Mesenchymal stem cell (in vitro differentiated cells and primary cell): ENCODE data around the gene GNG2.

Source experiments
- DNase-seq: peaks from one replicate; pipeline ENCODE4 v3.0.0-alpha.2; 2013
- H2AFZ ChIP-seq: one replicate; pipeline ENCODE4 v1.6.1; 2013; ENCODE audit warnings: low read depth, mild to moderate bottlenecking, control low read depth, inconsistent platforms, low read length, moderate library complexity
- H2AK5ac ChIP-seq: 2 replicates; pipeline ENCODE4 v1.6.1; 2013; ENCODE audit warnings: low read length, moderate library complexity, mild to moderate bottlenecking, inconsistent platforms; ENCODE audit not compliant: severe bottlenecking
- H2BK120ac ChIP-seq: one replicate; pipeline ENCODE4 v1.6.1; 2013; ENCODE audit warnings: low read depth, mild to moderate bottlenecking, inconsistent platforms, low read length, moderate library complexity
- H2BK12ac ChIP-seq, 2 experiments: one replicate each; pipeline ENCODE4 v1.6.1; 2013; ENCODE audit warnings: inconsistent platforms in 2 of 2, low read length in 2 of 2, mild to moderate bottlenecking in 2 of 2, moderate library complexity in 2 of 2, control low read depth in 1 of 2
- H2BK15ac ChIP-seq: one replicate; pipeline ENCODE4 v1.6.1; 2013; ENCODE audit warnings: mild to moderate bottlenecking, low read depth, inconsistent platforms; ENCODE audit not compliant: poor library complexity, severe bottlenecking
- H2BK5ac ChIP-seq: 2 replicates; pipeline ENCODE4 v1.6.1; 2013; ENCODE audit warnings: low read depth, mild to moderate bottlenecking, low read length, control low read depth, inconsistent platforms; ENCODE audit not compliant: poor library complexity, severe bottlenecking
- H3K14ac ChIP-seq, 2 experiments: one replicate each; pipeline ENCODE4 v1.6.1; 2013; ENCODE audit warnings: inconsistent platforms in 2 of 2, low read length in 2 of 2, control low read depth in 1 of 2, mild to moderate bottlenecking in 1 of 2, moderate library complexity in 1 of 2
- H3K18ac ChIP-seq, 2 experiments: one replicate each; pipeline ENCODE4 v1.6.1; 2013; ENCODE audit warnings: inconsistent platforms in 2 of 2, low read length in 2 of 2, control low read depth in 1 of 2, low read depth in 1 of 2, mild to moderate bottlenecking in 1 of 2
- H3K23ac ChIP-seq, 2 experiments: one replicate each; pipeline ENCODE4 v1.6.1; 2013; ENCODE audit warnings: inconsistent platforms in 2 of 2, low read length in 2 of 2, mild to moderate bottlenecking in 2 of 2, moderate library complexity in 2 of 2, control low read depth in 1 of 2
- H3K27ac ChIP-seq: 2 replicates; pipeline ENCODE4 v1.5.1; 2013; ENCODE audit warnings: mild to moderate bottlenecking, moderate library complexity, low read length, control low read depth, inconsistent platforms; ENCODE audit not compliant: poor library complexity, severe bottlenecking
- H3K27me3 ChIP-seq, 2 experiments: 2 replicates each; pipeline versions ENCODE4 v1.6.1 to v1.7.0; 2013; ENCODE audit warnings: low read length in 2 of 2, mild to moderate bottlenecking in 2 of 2, moderate library complexity in 2 of 2, control low read depth in 1 of 2, inconsistent platforms in 1 of 2; ENCODE audit not compliant: control insufficient read depth in 1 of 2, insufficient read depth in 1 of 2
- H3K36me3 ChIP-seq, 2 experiments: 2 replicates each; pipeline versions ENCODE4 v1.6.1 to v1.7.0; 2013; ENCODE audit warnings: low read length in 2 of 2, control low read depth in 1 of 2, inconsistent platforms in 1 of 2, low read depth in 1 of 2, mild to moderate bottlenecking in 1 of 2; ENCODE audit not compliant: insufficient read depth in 2 of 2, control insufficient read depth in 1 of 2
- H3K4ac ChIP-seq, 2 experiments: one replicate each; pipeline ENCODE4 v1.6.1; 2013; ENCODE audit warnings: inconsistent platforms in 2 of 2, low read length in 2 of 2, mild to moderate bottlenecking in 2 of 2, moderate library complexity in 2 of 2, control low read depth in 1 of 2, low read depth in 1 of 2
- H3K4me1 ChIP-seq: 2 replicates; pipeline ENCODE4 v1.6.1; 2013; ENCODE audit warnings: low read depth, low read length, control low read depth; ENCODE audit not compliant: control insufficient read depth, insufficient read depth
- H3K4me2 ChIP-seq: 2 replicates; pipeline ENCODE4 v1.6.1; 2013; ENCODE audit warnings: low read length, mild to moderate bottlenecking, inconsistent platforms; ENCODE audit not compliant: poor library complexity, severe bottlenecking
- H3K4me3 ChIP-seq, 2 experiments: 2 replicates each; pipeline versions ENCODE4 v1.5.1 to v1.7.0; 2013; ENCODE audit warnings: low read length in 2 of 2, mild to moderate bottlenecking in 2 of 2, control low read depth in 1 of 2, low read depth in 1 of 2; ENCODE audit not compliant: insufficient read depth in 1 of 2
- H3K79me1 ChIP-seq: replicated peaks from 2 replicates; pipeline ENCODE4 v1.6.1; 2013; ENCODE audit warnings: mild to moderate bottlenecking, control low read depth, low read length, inconsistent platforms; ENCODE audit not compliant: poor library complexity, severe bottlenecking
- H3K9ac ChIP-seq: 2 replicates; pipeline ENCODE4 v1.7.0; 2013; ENCODE audit warnings: mild to moderate bottlenecking, low read length, moderate library complexity
- H3K9me3 ChIP-seq: 2 replicates; pipeline ENCODE4 v1.7.0; 2013; ENCODE audit warnings: mild to moderate bottlenecking, low read length; ENCODE audit not compliant: control insufficient read depth
- H4K8ac ChIP-seq: one replicate; pipeline ENCODE4 v1.6.1; 2013; ENCODE audit warnings: inconsistent platforms, mild to moderate bottlenecking, low read length, moderate library complexity
- H4K91ac ChIP-seq: one replicate; pipeline ENCODE4 v1.6.1; 2013; ENCODE audit warnings: mild to moderate bottlenecking, low read length, inconsistent platforms
- WGBS: methylation state at CpG from one replicate; pipeline ENCODE4 v1.1.7; 2013; ENCODE audit warnings: mixed read lengths; 5-methylcytosine and 5-hydroxymethylcytosine counted together

Gene GNG2

GRCh38 chr14:51860825-51861499 lies 550 bp downstream of the GNG2 start:
- H2AK5ac ChIP-seq, result no peak overlapping the region
- no peak overlapping the region for H4K8ac ChIP-seq
- no peak overlapping the region for H2AFZ ChIP-seq
- H3K18ac ChIP-seq, result no peak overlapping the region
- DNase-seq, result peak; percentile 56
- 0% methylated on average over 7 of the region's 12 CpGs for WGBS
- no peak overlapping the region for H3K4ac ChIP-seq
- H3K9ac ChIP-seq, result peak overlapping the region; percentile 93
- no peak overlapping the region for H2BK15ac ChIP-seq
- no peak overlapping the region for H3K14ac ChIP-seq
- H3K36me3 ChIP-seq, result no peaks in the 10 kb centered on the region
- H3K4me2 ChIP-seq, result peak overlapping the region; percentile 79
- no peaks in the 10 kb centered on the region for H3K27me3 ChIP-seq
- no peaks in the 10 kb centered on the region for H3K9me3 ChIP-seq
- no peak overlapping the region for H3K23ac ChIP-seq
- H4K91ac ChIP-seq, result no peak overlapping the region
- peaks cover 3% of the 10 kb centered on the region for H3K4me1 ChIP-seq
- no peak overlapping the region for H3K27ac ChIP-seq
- H3K79me1 ChIP-seq, result peaks cover 3% of the 10 kb centered on the region
- H3K4me3 ChIP-seq, result peak overlapping the region; percentile 23 to 81
- no peak overlapping the region for H2BK120ac ChIP-seq
- H2BK12ac ChIP-seq, result no peak overlapping the region
- no peak overlapping the region for H2BK5ac ChIP-seq

GRCh38 chr14:51862176-51862796 lies 1.9 kb downstream of the GNG2 start:
- peak overlapping the region in 1 of 2 experiments; percentile 56 for H3K18ac ChIP-seq
- H3K9me3 ChIP-seq, result no peaks in the 10 kb centered on the region
- H3K36me3 ChIP-seq, result no peaks in the 10 kb centered on the region
- H2BK120ac ChIP-seq, result no peak overlapping the region
- no peak overlapping the region for H3K27ac ChIP-seq
- H2BK12ac ChIP-seq, result peak overlapping the region in 1 of 2 experiments; percentile 68
- no peak overlapping the region for H3K14ac ChIP-seq
- no peak overlapping the region for H2AK5ac ChIP-seq
- no peak overlapping the region for H2BK5ac ChIP-seq
- H3K4me2 ChIP-seq, result no peak overlapping the region
- H4K8ac ChIP-seq, result no peak overlapping the region
- 94% methylated on average over 4 of the region's 5 CpGs for WGBS
- no peak overlapping the region for H2AFZ ChIP-seq
- H3K27me3 ChIP-seq, result no peaks in the 10 kb centered on the region
- peaks cover 3% of the 10 kb centered on the region for H3K79me1 ChIP-seq
- H4K91ac ChIP-seq, result no peak overlapping the region
- no peak overlapping the region for H3K23ac ChIP-seq
- peaks cover 3% of the 10 kb centered on the region for H3K4me1 ChIP-seq
- no peak overlapping the region for H2BK15ac ChIP-seq
- DNase-seq, result peak; percentile 23
- H3K9ac ChIP-seq, result peak overlapping the region; percentile 93
- H3K4ac ChIP-seq, result peak overlapping the region in 1 of 2 experiments; percentile 56
- peak overlapping the region in 1 of 2 experiments; percentile 81 for H3K4me3 ChIP-seq

GRCh38 chr14:51862860-51863259 lies 2.4 kb downstream of the GNG2 start:
- Histone ChIP-seq H2BK15ac (no peak overlapping the region), H3K4me3 (peak overlapping the region in 1 of 2 experiments; percentile 81), H3K36me3 (no peaks in the 10 kb centered on the region), H2AFZ (no peak overlapping the region), H2BK120ac (no peak overlapping the region), H4K8ac (no peak overlapping the region), H2BK12ac (no peak overlapping the region), H3K4me2 (no peak overlapping the region), H3K79me1 (peaks cover 3% of the 10 kb centered on the region), H3K18ac (no peak overlapping the region), H4K91ac (no peak overlapping the region), H3K27me3 (no peaks in the 10 kb centered on the region), H3K27ac (no peak overlapping the region), H3K23ac (no peak overlapping the region), H3K4ac (no peak overlapping the region), H3K9me3 (no peaks in the 10 kb centered on the region), H3K9ac (peak overlapping the region; percentile 93), H2AK5ac (no peak overlapping the region), H2BK5ac (no peak overlapping the region), H3K4me1 (peaks cover 3% of the 10 kb centered on the region), H3K14ac (no peak overlapping the region)
- DNase-seq, result no peak
- no CpG with 5 or more reads among the region's 1 CpG for WGBS

- peaks cover 2% of the 10 kb centered on the region for H3K4me1 ChIP-seq
- no peak overlapping the region for H3K4me3 ChIP-seq
- WGBS, result 54% methylated on average over 5 of the region's 5 CpGs
- no peak overlapping the region for H2AK5ac ChIP-seq
- H4K8ac ChIP-seq, result no peak overlapping the region
- no peak overlapping the region for H2BK15ac ChIP-seq
- H3K79me1 ChIP-seq, result peaks cover 3% of the 10 kb centered on the region
- no peak overlapping the region for H3K27ac ChIP-seq
- no peak overlapping the region for H3K14ac ChIP-seq
- no peak overlapping the region for H2BK5ac ChIP-seq
- H3K27me3 ChIP-seq, result no peaks in the 10 kb centered on the region
- H2BK120ac ChIP-seq, result no peak overlapping the region
- H4K91ac ChIP-seq, result peak overlapping the region; percentile 59
- H3K4me2 ChIP-seq, result no peak overlapping the region
- no peak overlapping the region for H3K4ac ChIP-seq
- H2BK12ac ChIP-seq, result no peak overlapping the region
- no peaks in the 10 kb centered on the region for H3K36me3 ChIP-seq
- H3K23ac ChIP-seq, result no peak overlapping the region
- no peak overlapping the region for H3K9ac ChIP-seq
- H3K18ac ChIP-seq, result peak overlapping the region; percentile 5 to 41
- no peaks in the 10 kb centered on the region for H3K9me3 ChIP-seq
- DNase-seq, result no peak
- H2AFZ ChIP-seq, result no peak overlapping the region
Observed at GRCh38 chr14:51865953-51866747, 5.7 kb downstream of the GNG2 start.
